ENCODE data around the gene PCDHA5. TPM values are rescaled to one million over a fixed set of nuclear protein-coding genes. Genes with fewer than 3 reads are reported as not detected.

Gene PCDHA5
- total RNA-seq, 1 donor from 2014 or later = 0.08 TPM

Other genes with a start within 250 kb of the PCDHA5 start
- 2.8 and 107 TPM in 2 replicates for gene CD14, start 188.4 kb upstream of the PCDHA5 start, total RNA-seq (ENCODE audit: low replicate concordance)
- gene TMCO6, start 182.2 kb upstream of the PCDHA5 start, total RNA-seq (ENCODE audit: low replicate concordance) = 9.0 and 13.5 TPM in 2 replicates
- 84.9 and 115 TPM in 2 replicates for gene NDUFA2, start 174.0 kb upstream of the PCDHA5 start, total RNA-seq (ENCODE audit: low replicate concordance)
- 107 and 212 TPM in 2 replicates for gene IK, start 173.8 kb upstream of the PCDHA5 start, total RNA-seq (ENCODE audit: low replicate concordance)
- 25.9 and 27.7 TPM in 2 replicates for gene WDR55, start 156.7 kb upstream of the PCDHA5 start, total RNA-seq (ENCODE audit: low replicate concordance)
- 0.30 TPM in 1 of 2 replicates, not detected in the other for gene DND1, start 148.0 kb upstream of the PCDHA5 start, total RNA-seq (ENCODE audit: low replicate concordance)
- 67.7 and 92.6 TPM in 2 replicates for gene HARS1, start 130.2 kb upstream of the PCDHA5 start, total RNA-seq (ENCODE audit: low replicate concordance)
- gene HARS2, start 130.2 kb upstream of the PCDHA5 start, total RNA-seq (ENCODE audit: low replicate concordance) = 24.1 and 27.4 TPM in 2 replicates
- 63.1 and 94.5 TPM in 2 replicates for gene ZMAT2, start 121.2 kb upstream of the PCDHA5 start, total RNA-seq (ENCODE audit: low replicate concordance)
- gene PCDHA1, start 35.5 kb upstream of the PCDHA5 start, total RNA-seq (ENCODE audit: low replicate concordance) = 0.08 TPM in 1 of 2 replicates, not detected in the other
- 0.08 and 0.12 TPM in 2 replicates for gene PCDHA2, start 26.8 kb upstream of the PCDHA5 start, total RNA-seq (ENCODE audit: low replicate concordance)
- 0.15 and 0.70 TPM in 2 replicates for gene PCDHA3, start 20.6 kb upstream of the PCDHA5 start, total RNA-seq (ENCODE audit: low replicate concordance)
- gene PCDHA4, start 14.5 kb upstream of the PCDHA5 start, total RNA-seq (ENCODE audit: low replicate concordance) = 0.23 and 0.82 TPM in 2 replicates
- 0.53 and 2.9 TPM in 2 replicates for gene PCDHA6, start 6.3 kb downstream of the PCDHA5 start, total RNA-seq (ENCODE audit: low replicate concordance)
- gene PCDHA7, start 12.7 kb downstream of the PCDHA5 start, total RNA-seq (ENCODE audit: low replicate concordance) = 0.75 and 1.5 TPM in 2 replicates
- gene PCDHA8, start 19.6 kb downstream of the PCDHA5 start, total RNA-seq (ENCODE audit: low replicate concordance) = under 0.01 and 0.47 TPM in 2 replicates
- gene PCDHA9, start 26.8 kb downstream of the PCDHA5 start, total RNA-seq (ENCODE audit: low replicate concordance) = under 0.01 and 0.23 TPM in 2 replicates
- gene PCDHA10, start 34.3 kb downstream of the PCDHA5 start, total RNA-seq (ENCODE audit: low replicate concordance) = 0.08 and 1.4 TPM in 2 replicates
- gene PCDHA11, start 47.3 kb downstream of the PCDHA5 start, total RNA-seq (ENCODE audit: low replicate concordance) = 0.15 and 0.59 TPM in 2 replicates
- 0.15 and 0.59 TPM in 2 replicates for gene PCDHA12, start 53.7 kb downstream of the PCDHA5 start, total RNA-seq (ENCODE audit: low replicate concordance)
- 0.08 and 0.59 TPM in 2 replicates for gene PCDHA13, start 60.5 kb downstream of the PCDHA5 start, total RNA-seq (ENCODE audit: low replicate concordance)
- under 0.01 and 0.35 TPM in 2 replicates for gene PCDHAC1, start 104.7 kb downstream of the PCDHA5 start, total RNA-seq (ENCODE audit: low replicate concordance)
- gene PCDHAC2, start 144.9 kb downstream of the PCDHA5 start, total RNA-seq (ENCODE audit: low replicate concordance) = 0.15 and 2.3 TPM in 2 replicates
- not detected in 2 replicates for gene PCDHB1, start 229.8 kb downstream of the PCDHA5 start, total RNA-seq (ENCODE audit: low replicate concordance)